ENCODE data around the gene METTL26. TPM values are rescaled to one million over a fixed set of nuclear protein-coding genes. Genes with fewer than 3 reads are reported as not detected.

Gene METTL26
- total RNA-seq, result 100 to 1,000 TPM in 1 of 4 donors, 10 to 100 TPM in 3; 69.6 to 105 (median 79.9) TPM

DNA sequence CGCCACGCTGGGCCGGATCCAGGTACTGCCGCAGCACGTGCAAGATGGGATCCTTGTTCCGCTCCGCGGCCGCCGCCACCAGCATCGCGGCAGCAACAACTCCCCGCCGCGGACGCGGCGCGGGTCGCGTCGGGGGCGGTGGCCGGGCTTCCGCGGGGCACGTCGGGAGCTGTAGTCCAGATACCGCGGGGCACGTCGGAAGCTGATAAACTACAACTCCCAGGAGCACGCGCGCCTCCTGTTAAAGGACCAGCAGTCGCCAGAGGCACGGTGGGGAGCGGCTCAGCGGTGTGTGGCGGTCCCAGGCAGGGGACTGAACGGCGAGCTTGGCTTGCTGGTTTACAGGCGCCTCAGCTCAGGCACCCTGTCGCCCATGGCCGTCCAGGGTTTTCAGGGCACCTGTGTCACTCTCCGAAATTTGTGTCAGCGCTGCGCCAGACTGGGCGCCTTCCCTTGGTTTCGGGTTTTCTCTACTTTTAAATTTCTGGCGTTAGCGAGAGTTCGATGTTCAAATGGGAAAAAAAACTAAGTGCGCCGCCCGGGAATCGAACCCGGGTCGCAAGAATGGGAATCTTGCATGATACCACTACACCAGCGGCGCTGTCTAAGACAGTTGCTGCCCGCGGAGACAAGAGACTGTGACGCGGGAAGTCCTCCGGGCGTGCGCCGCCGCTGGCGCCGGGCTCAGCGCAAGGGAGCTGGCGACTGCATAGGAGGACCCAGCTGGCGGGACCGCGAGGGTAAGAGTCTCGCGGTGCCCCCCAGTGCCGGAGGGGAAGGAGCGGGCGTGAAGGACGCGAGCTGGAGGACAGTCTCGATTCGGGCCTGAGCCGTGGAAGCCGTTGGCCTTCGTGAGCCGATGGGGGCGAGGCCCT is at the start of gene METTL26:
TSS of gene METTL26 (minus strand) at position 100 of the 875 bp plus-strand sequence. CDS start at position 85, 15 bp downstream.
- DNase-seq, result peak; percentile 81
- peaks cover 0 to 29% (median 9%) of the 10 kb centered on the region in 3 donors for H3K36me3 ChIP-seq
- TF ChIP-seq POLR2A (IDR thresholded peaks at IDR 0.05), result peak in 2 of 4 donors; percentile 55 to 66
- TF ChIP-seq, protein P1, sequence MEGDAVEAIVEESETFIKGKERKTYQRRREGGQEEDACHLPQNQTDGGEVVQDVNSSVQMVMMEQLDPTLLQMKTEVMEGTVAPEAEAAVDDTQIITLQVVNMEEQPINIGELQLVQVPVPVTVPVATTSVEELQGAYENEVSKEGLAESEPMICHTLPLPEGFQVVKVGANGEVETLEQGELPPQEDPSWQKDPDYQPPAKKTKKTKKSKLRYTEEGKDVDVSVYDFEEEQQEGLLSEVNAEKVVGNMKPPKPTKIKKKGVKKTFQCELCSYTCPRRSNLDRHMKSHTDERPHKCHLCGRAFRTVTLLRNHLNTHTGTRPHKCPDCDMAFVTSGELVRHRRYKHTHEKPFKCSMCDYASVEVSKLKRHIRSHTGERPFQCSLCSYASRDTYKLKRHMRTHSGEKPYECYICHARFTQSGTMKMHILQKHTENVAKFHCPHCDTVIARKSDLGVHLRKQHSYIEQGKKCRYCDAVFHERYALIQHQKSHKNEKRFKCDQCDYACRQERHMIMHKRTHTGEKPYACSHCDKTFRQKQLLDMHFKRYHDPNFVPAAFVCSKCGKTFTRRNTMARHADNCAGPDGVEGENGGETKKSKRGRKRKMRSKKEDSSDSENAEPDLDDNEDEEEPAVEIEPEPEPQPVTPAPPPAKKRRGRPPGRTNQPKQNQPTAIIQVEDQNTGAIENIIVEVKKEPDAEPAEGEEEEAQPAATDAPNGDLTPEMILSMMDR (IDR thresholded peaks at IDR 0.05), result peak in 3 of 6 experiments; percentile 24 to 42 (median 28)
- peak within 1 kb of the TSS; percentile 85 to 99 (median 96) for H3K27ac ChIP-seq
- intact Hi-C loops (cut with DNase I), result no loop called here
- H3K4me3 ChIP-seq, result peak within 1 kb of the TSS; percentile 72 to 93 (median 82)
- peaks cover 18 to 42% (median 20%) of the 10 kb centered on the region in 3 donors for H3K4me1 ChIP-seq
- 0 to 1% methylated on average over 6 to 21 of the region's 91 CpGs for WGBS, 2 donors
- H3K9me3 ChIP-seq, result no peaks in the 10 kb centered on the region
- no peaks in the 10 kb centered on the region for H3K27me3 ChIP-seq

DNA sequence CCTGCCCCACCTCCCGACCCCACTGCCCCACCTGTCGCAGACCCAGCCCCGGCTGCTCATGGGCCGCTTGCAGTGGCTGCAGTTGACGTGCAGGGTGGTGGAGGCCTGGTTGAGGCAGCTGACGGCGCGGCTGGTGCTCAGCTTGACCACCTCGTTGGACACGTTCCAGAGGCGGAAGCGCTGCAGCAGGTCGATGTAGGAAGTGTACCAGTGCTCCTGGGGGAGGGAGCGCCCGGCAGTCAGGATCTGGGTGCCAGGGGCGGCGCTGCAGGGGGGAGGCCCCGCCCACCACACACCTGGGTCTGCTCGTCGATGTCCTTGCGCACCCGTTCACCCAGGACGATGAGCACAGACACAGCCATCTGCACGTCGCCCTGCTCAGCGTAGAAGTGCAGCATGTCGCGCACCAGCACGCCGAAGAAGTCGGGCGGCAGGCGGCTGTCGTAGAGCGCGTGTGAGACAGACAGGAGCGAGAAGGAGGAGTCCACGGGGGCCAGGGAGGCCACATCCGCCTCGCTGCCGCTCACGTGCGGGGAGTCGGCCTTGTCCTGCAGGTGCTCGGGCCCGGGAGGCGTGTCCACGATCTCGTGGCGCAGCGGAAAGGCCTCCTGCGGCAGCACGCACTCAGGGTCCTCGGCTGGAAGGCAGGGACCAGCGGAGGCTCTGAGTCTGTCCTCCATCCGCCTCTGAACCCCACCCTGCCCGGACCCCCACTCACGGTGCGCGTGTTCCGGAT is 49.0 kb upstream of the METTL26 start:
- no peaks in the 10 kb centered on the region for H3K27me3 ChIP-seq
- H3K4me1 ChIP-seq, result peaks cover 60 to 82% (median 60%) of the 10 kb centered on the region in 3 donors
- DNase-seq, result no peak
- 86 to 91% methylated on average over 15 to 20 of the region's 61 CpGs for WGBS, 2 donors
- H3K4me3 ChIP-seq, result peak overlapping the region; percentile 55 to 88 (median 65)
- H3K36me3 ChIP-seq, result peaks cover 17 to 53% (median 19%) of the 10 kb centered on the region in 3 donors
- H3K27ac ChIP-seq, result peak overlapping the region; percentile 83 to 91 (median 86)
- no peaks in the 10 kb centered on the region for H3K9me3 ChIP-seq
- no peak for TF ChIP-seq POLR2A (IDR thresholded peaks at IDR 0.05)
- TF ChIP-seq, protein P1 (IDR thresholded peaks at IDR 0.05), result no peak
- intact Hi-C loops (cut with DNase I), result no loop called here

DNA sequence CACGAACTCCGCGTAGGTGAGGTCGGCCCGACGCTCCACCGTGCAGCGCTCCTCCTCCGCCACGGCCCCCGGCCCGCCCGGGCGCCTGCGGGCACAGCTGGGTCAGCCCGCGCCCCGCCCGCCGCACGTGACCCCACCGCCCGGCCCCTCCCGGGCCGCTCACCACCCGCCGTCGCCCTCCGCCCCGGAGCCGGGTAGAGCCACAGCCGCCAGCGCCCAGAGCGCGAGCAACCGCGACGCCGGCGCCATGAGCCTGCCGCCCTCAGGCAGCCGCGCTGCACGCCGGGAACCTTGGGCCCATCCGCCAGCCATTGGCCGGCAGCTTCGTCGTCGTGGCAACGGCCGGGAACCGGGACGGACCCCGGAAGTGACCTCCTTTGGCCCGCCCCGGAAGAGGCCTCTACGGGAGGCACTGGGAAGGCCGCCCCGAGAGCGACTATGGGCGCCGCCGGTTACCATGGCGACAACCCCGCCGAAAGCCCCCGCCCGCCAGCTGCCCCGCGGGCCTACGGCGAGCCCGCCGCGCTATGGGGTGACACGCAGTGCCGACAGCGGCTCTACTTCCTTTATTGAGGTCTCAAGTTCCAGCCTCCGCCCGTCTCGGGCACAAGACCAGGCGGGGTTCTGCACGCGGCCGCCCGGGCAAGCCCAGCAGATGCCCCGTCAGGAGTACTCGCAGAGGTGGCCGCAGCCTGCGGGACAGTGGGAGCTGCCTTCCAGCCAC is 48.1 kb upstream of the METTL26 start, which contains the start of gene JMJD8:
TSS of gene JMJD8 (minus strand) at position 264 of the 724 bp plus-strand sequence. CDS start at position 249, 15 bp downstream.
- peak within 1 kb of the TSS; percentile 55 to 88 (median 65) for H3K4me3 ChIP-seq
- H3K27ac ChIP-seq, result peak within 1 kb of the TSS; percentile 83 to 91 (median 86)
- H3K4me1 ChIP-seq, result peaks cover 57 to 80% (median 58%) of the 10 kb centered on the region in 3 donors
- TF ChIP-seq POLR2A (IDR thresholded peaks at IDR 0.05), result peak in 1 of 4 donors; percentile 66
- TF ChIP-seq, protein P1 (IDR thresholded peaks at IDR 0.05), result no peak
- peak; percentile 71 for DNase-seq
- peaks cover 17 to 53% (median 19%) of the 10 kb centered on the region in 3 donors for H3K36me3 ChIP-seq
- intact Hi-C loops (cut with DNase I), result no loop called here
- 4% methylated on average over 14 of the region's 91 CpGs; no CpG with 5 or more reads in 1 of the 2 donors for WGBS, 2 donors
- no peaks in the 10 kb centered on the region for H3K27me3 ChIP-seq
- no peaks in the 10 kb centered on the region for H3K9me3 ChIP-seq

DNA sequence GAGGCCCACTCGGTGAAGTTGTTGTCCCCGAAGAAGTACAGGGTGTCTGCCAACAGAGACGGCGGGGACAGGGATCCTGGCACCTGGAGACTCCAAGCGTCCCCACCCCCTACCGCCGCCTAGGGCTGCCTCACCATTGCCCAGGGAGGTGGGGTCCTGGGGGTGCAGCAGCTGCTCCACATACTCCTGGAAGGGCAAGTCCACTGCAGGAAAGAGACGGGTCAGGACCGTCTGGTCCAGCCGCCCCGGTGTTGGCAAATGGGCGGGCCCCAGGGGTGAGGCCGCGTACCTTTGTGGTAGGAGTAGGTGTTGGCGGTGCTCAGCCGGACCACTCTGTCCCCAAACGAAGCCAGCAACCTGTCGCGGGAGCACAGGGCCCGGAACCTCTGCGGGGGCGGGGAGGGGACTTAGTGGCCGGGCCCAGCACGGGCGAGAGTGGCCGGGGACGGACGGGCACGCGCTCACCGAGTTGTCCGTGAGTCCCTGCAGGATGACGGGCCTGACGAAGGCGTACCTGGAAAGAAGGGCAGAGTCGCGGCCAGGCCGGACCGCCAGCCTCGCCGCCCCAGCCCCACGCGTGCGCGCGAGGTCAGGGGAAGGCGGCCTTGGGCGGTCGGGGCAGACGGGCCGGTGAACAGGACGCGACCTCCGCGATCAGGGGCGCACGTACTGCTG is 47.4 kb upstream of the METTL26 start:
- no peaks in the 10 kb centered on the region for H3K27me3 ChIP-seq
- peak overlapping the region; percentile 83 to 91 (median 86) for H3K27ac ChIP-seq
- peaks cover 52 to 80% (median 57%) of the 10 kb centered on the region in 3 donors for H3K4me1 ChIP-seq
- WGBS, 2 donors, result 13 to 29% methylated on average over 9 to 10 of the region's 57 CpGs
- intact Hi-C loops (cut with DNase I), result no loop called here
- peak overlapping the region; percentile 55 to 88 (median 65) for H3K4me3 ChIP-seq
- peaks cover 17 to 53% (median 19%) of the 10 kb centered on the region in 3 donors for H3K36me3 ChIP-seq
- H3K9me3 ChIP-seq, result no peaks in the 10 kb centered on the region
- TF ChIP-seq POLR2A (IDR thresholded peaks at IDR 0.05), result no peak
- TF ChIP-seq, protein P1 (IDR thresholded peaks at IDR 0.05), result no peak
- DNase-seq, result no peak
